HG03159 (cell line): ENCODE results near the gene HNF1B.
A peak's percentile ranks its signal among the peaks of the same experiment; 100 is the strongest.
"Not testable (repeated sequence)": the region's sequence is repeated elsewhere in the genome, so short reads cannot be mapped to it uniquely, and the experiment has no call there.

ENCODE experiments used
- ATAC-seq: cut with Tn5 transposase; IDR thresholded peaks from one replicate; pipeline ENCODE4 v1.9.1; 2021; ENCODE audit warnings: mild to moderate bottlenecking, moderate library complexity; ENCODE audit not compliant: unreplicated experiment

The HNF1B gene

DNA sequence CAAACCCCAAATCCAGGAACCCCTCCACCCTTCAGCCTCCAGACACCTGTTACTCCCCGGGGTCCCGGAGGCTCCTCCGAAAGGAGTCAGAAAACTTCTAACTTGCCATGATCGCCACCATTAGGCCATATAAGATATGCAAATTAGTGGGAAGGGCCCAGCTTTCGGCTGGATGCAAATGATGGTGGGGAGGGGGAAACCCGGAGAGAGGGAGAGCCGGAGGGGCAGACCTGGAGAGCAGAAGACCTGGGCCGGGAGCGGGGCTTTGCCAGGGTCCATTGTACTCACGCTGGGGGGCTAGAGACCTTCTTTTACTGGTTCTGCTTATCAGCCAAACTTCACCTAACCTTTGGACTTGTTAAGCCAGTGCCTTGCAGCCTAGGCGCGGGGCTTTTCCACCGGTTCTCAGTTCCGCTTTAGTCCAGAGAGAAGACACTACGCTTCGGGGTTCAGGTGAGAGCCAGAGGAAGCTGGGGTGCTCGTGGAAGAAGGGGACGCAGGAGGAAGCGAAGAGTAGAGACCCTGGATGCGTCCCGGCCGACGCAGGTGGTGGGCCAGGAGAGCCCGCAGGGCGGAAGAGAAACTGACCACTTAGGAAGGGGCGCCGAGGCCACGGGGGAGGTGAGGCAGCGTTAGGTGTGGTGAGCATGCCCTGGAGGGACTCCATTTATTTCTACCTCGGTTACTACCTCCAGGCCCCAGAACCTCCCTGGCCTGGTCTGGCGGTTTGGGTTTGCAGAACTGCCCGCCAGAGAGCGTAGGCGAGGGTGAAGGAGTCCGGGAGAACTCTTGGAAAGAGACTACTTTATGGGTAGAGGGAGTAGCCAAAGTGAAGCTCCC, at the start of gene HNF1B:
HNF1B (minus strand) TSS at position 99 of the 840 bp plus-strand sequence. CDS start 175 bp downstream, outside the sequence.
- ATAC-seq: peak; percentile 47

DNA sequence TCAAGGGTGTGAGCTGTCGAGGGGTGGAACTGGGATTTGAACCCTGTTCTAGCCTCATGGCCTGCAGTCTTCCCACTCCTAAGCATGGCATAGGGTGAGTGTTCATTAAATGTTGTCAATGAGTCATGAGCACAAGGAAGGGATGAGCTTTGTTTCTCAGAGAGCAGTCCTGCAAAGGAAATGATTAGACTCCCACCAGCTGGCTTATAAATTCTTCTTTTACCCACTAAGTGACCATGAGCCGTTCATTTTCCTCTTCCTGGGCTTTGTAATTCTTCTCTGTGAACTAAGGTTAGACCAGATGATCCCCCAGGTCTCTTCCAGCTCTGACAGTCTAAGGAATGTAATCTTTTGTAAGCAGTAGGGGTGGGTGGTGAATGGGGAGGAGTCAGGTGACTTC, 47.9 kb upstream of the HNF1B start:
- ATAC-seq: no peak

GRCh38 chr17:37791447-37792399, 46.9 kb upstream of the HNF1B start:
- no peak for ATAC-seq

DNA sequence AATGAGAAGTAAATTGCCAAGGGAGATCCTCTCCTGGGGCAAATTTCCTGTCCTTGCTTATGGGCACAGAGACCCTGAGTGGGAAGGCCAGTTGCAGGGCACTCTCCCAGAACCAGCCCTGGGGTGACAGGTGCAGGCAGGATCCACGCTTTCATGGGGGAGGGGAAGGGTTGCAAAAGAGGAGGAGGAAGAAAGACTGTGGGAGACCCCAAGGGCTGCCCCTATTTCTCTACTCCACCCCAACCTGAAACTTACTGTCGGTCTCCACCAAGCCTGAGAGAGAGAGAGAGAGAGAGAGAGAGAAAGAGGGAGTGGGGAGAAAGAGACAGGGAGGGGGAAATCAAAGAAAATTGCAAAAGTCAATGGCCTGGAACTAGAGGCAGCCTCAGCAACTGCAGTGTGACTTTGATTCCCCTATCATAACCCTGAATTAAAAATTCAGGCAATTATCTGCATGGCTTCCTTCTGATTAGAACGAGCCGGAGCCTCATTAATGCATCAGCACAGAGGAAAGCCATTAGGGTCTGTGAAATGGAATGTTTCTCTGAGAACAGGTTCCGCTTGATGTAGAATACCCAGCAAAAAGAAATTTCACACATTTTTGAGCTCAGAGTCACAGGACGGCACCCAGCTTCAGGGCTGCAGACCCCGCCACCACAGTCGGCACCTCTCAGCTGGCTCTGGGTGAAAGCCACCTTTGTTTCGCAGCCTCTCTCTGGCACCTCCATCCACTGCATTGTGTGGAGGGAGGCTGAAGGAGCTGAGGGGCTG, 45.1 kb upstream of the HNF1B start:
- ATAC-seq: no peak

DNA sequence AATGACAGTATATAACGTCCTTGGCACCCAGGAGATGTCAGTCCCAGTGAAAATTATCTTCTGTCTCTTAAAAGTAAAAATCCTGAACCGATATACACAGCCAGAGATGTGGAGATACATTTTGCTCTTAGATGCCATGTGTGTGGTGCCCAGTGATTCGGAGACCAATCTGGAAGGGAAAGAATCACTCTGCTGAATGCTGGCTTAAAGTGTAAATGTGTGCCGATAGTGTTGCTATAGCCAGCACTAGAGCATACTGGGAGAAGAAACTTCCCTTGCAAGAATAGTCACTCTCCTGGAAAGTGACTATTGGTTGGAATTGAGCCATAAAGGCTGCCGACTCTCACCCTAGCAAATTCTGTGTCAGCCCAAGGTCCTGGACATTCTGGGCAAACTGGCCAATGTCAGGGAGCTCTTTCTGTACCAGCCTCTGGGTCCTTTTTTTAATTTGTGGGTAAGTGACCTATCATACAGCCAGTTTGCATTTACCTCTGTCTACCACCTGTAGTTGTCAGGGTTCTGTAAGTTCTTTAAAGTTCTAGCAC, 44.2 kb upstream of the HNF1B start:
- ATAC-seq: no peak

GRCh38 chr17:37788526-37788925, 43.7 kb upstream of the HNF1B start:
- no peak for ATAC-seq

GRCh38 chr17:37787055-37787757, 42.3 kb upstream of the HNF1B start:
- no peak for ATAC-seq

DNA sequence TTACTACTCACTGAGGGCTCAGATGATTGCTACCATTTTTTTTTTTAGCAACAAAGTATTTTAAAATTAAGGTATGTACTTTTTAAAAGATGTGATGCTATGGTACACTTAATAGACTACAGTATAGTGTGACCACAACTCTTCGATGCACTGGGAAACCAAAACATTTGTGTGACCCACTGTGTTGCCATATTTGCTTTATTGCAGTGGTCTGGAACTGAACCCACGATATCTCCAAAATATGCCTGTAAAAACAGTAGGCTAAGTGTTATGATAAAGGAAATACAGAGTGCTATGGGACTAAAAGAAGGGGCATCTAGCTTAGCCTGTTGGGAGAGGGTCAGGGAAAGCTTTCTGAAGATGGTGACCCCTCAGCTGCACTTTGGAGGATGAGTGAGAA, 41.6 kb upstream of the HNF1B start:
- no peak for ATAC-seq

DNA sequence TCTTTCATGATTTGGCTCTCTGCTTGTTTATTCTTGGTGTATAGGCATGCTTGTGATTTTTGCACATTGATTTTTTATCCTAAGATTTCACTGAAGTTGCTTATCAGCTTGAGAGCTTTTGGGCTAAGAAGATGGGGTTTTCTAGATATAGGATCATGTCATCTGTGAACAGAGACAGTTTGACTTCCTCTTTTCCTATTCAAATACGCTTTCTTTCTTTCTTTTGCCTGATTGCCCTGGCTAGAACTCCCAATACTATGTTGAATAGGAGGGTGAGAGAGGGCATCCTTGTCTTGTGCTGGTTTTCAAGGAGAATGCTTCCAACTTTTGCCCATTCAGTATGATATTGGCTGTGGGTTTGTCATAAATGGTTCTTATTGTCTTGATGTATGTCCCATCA, 37.6 kb upstream of the HNF1B start:
- not testable (repeated sequence) for ATAC-seq

- no peak for ATAC-seq
Measured at GRCh38 chr17:37781451-37781850, 36.6 kb upstream of the HNF1B start.

DNA sequence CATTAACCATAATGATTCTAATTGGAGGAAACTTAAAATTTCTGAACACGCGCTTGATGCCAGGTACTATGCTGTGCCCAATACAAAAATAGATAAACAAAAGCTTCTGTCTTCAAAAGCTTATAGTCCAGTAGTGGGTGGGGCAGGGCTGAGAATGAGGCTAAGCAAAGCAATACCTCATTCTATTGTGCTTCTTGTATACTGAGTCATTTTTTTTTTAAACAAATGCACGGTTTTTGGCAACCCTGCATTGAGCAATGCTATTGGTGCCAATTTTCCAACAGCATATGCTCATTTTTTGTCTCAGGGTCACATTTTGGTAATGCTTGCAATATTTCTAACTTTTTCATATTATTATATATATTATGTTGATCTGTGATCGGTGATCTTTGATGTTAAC, 34.7 kb upstream of the HNF1B start:
- ATAC-seq: no peak

GRCh38 chr17:37774504-37774903, 29.6 kb upstream of the HNF1B start:
- peak; percentile 62 for ATAC-seq

DNA sequence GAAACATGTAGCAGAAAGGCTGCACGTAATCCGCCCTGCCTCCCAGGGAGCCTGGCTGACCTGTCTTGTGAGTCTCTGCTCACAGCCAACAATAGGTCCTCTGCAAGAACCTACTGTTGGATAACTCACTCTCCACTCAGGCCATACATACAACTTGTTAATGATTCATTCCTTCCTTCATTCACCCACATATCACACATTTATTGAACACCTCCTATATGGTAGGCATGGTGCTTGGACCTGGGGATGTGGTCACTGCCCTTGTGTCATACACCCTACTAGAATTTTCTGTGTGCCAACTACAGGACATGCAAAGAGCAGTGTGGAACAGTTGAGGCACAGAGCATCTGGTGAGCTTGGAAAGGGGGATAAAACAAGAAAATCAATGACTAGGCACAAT, 28.1 kb upstream of the HNF1B start:
- ATAC-seq: no peak

- ATAC-seq: no peak
Measured at GRCh38 chr17:37770631-37771518, 26.0 kb upstream of the HNF1B start.

GRCh38 chr17:37769050-37769449, 24.2 kb upstream of the HNF1B start:
- ATAC-seq: no peak

- ATAC-seq: no peak
Measured at GRCh38 chr17:37768438-37768837, 23.6 kb upstream of the HNF1B start.

- no peak for ATAC-seq
Measured at GRCh38 chr17:37766971-37767370, 22.1 kb upstream of the HNF1B start.

DNA sequence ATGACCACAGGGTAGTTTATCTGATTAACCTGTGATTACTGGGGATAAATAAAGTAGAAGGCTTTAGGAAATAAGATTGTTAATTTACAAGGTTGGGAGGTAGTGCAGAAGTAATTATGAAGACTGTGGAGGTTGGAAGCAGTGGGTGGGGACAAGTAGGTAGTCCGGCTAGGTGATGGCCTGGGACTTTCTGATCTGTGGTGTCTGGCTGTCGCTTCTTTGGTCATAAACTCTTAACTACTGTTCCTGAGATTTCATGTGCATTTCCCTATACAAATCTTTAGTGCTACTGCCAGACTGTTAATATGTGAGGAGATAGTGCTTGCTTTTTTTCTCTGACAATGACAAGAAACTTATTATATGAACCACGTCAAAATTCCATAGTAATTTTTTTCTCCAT, 19.5 kb upstream of the HNF1B start:
- ATAC-seq: no peak

DNA sequence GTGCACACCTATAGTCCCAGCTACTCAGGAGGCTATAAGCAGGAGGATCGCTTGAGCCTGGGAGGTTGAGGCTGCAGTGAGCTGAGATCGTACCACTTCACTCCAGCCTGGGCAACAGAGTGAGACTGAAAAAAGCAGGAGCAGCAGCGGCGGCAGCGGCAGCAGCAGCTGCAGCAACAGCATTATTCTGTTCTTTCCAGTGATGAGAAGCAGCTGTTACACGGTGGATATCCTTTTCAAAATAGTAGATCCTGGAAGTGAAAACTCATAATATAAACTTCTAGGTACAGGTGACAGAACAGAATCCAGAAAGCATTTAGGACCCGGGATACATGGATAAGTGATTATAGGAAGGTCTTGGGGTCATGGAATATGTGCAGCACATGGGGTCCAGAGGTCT, 17.8 kb upstream of the HNF1B start:
- no peak for ATAC-seq
